Caco-2 (cell line): ENCODE data around the gene SCTR. TPM values are rescaled to one million over a fixed set of nuclear protein-coding genes. Genes with fewer than 3 reads are reported as not detected.

ENCODE experiments used
- BruUV-seq: library from RNA; stranded (reverse); fragments of 400-500 nt; replicated peaks from 2 replicates; lab custom pipeline; 2021; lab: Mats Ljungman, UMichigan
- CTCF ChIA-PET: fragments of 300-600 bp; sonication (Branson Sonifier 250); formaldehyde crosslinking; loops from one replicate; lab custom pipeline; 2022; ENCODE audit warnings: antibody characterized with exemption; lab: Charles Lee
- POLR2A ChIA-PET: fragments of 300-600 bp; sonication (Branson Sonifier 250); formaldehyde crosslinking; loops from one replicate; lab custom pipeline; 2022; ENCODE audit warnings: antibody characterized with exemption; lab: Charles Lee
- DNase-seq, 2 experiments: peaks; one replicate each; pipeline versions ENCODE4 v3.0.0 to v3.0.0-alpha.2; 2020 to 2022
- H3K27me3 ChIP-seq: replicated peaks from 2 replicates; pipeline ENCODE4 v1.6.0; 2011; ENCODE audit warnings: low read length; ENCODE audit not compliant: control insufficient read depth, insufficient read depth
- H3K36me3 ChIP-seq: 2 replicates; pipeline ENCODE4 v1.5.1; 2011; ENCODE audit warnings: low read length; ENCODE audit not compliant: control insufficient read depth, insufficient read depth
- H3K4me1 ChIP-seq: fragments of 250-450 bp; sonication (Bioruptor Pico); 2 replicates; pipeline ENCODE4 v1.5.1; 2020; ENCODE audit warnings: mild to moderate bottlenecking
- H3K4me3 ChIP-seq: 2 replicates; pipeline ENCODE4 v1.5.1; 2011; ENCODE audit warnings: low read depth, mild to moderate bottlenecking, control low read depth, low read length
- H3K9me3 ChIP-seq: fragments of 250-450 bp; sonication (Bioruptor Pico); 2 replicates; pipeline ENCODE4 v1.5.1; 2020; ENCODE audit warnings: mild to moderate bottlenecking, moderate library complexity
- H3K27ac Mint-ChIP-seq: one replicate; pipeline ENCODE4 v1.8.0; 2022; ENCODE audit warnings: mixed read lengths; ENCODE audit not compliant: unreplicated experiment
- H3K27me3 Mint-ChIP-seq: one replicate; pipeline ENCODE4 v1.8.0; 2022; ENCODE audit warnings: mixed read lengths; ENCODE audit not compliant: insufficient read depth, unreplicated experiment
- H3K36me3 Mint-ChIP-seq: one replicate; pipeline ENCODE4 v1.8.0; 2022; ENCODE audit warnings: mild to moderate bottlenecking, mixed read lengths; ENCODE audit not compliant: insufficient read depth, unreplicated experiment
- H3K4me1 Mint-ChIP-seq: one replicate; pipeline ENCODE4 v1.8.0; 2022; ENCODE audit warnings: low read depth, mixed read lengths; ENCODE audit not compliant: unreplicated experiment
- H3K4me3 Mint-ChIP-seq: one replicate; pipeline ENCODE4 v1.8.0; 2022; ENCODE audit warnings: mild to moderate bottlenecking, moderate library complexity, mixed read lengths; ENCODE audit not compliant: unreplicated experiment
- H3K9me3 Mint-ChIP-seq: one replicate; pipeline ENCODE4 v1.8.0; 2022; ENCODE audit warnings: mixed read lengths; ENCODE audit not compliant: unreplicated experiment
- CTCF ChIP-seq, 2 experiments: fragments of 200-600 bp in 1 of 2; IDR thresholded peaks; 1 replicate in 1 of 2; 2 replicates in 1 of 2; pipeline versions ENCODE4 v1.5.1 to v1.8.0; 2011 to 2022; ENCODE audit warnings: antibody characterized with exemption in 1 of 2, control low read depth in 1 of 2, inconsistent platforms in 1 of 2, low read depth in 1 of 2, low read length in 1 of 2, mild to moderate bottlenecking in 1 of 2, moderate library complexity in 1 of 2; ENCODE audit not compliant: insufficient read depth in 1 of 2, severe bottlenecking in 1 of 2, unreplicated experiment in 1 of 2
- intact Hi-C: fragments of 100-400 bp; cut with micrococcal nuclease; formaldehyde crosslinking; loops from one replicate; pipeline ENCODE4 v1.10.0; 2022; ENCODE audit not compliant: unreplicated experiment
- total RNA-seq: library from RNA; stranded (reverse); gene quantifications from 2 replicates; pipeline ENCODE4 v1.2.3, GENCODE V29; 2022

The SCTR gene
- total RNA-seq, 1 experiment from 2014 or later: not detected

- TF ChIP-seq CTCF (IDR thresholded peaks at IDR 0.05; ENCODE audit: insufficient read depth in 1 of 2, low read depth in 1 of 2, low read length in 1 of 2, severe bottlenecking in 1 of 2, unreplicated experiment in 1 of 2): no peak
- Mint-ChIP-seq H3K4me3 (peak within 1 kb of the TSS; percentile 78), H3K9me3 (no peaks in the 10 kb centered on the region), H3K27ac (peak within 1 kb of the TSS; percentile 85), H3K27me3 (no peaks in the 10 kb centered on the region), H3K36me3 (no peaks in the 10 kb centered on the region), H3K4me1 (peaks cover 53% of the 10 kb centered on the region)
- Histone ChIP-seq H3K9me3 (no peaks in the 10 kb centered on the region), H3K36me3 (no peaks in the 10 kb centered on the region), H3K27me3 (no peaks in the 10 kb centered on the region), H3K4me1 (peaks cover 80% of the 10 kb centered on the region), H3K4me3 (peak within 1 kb of the TSS; percentile 63)
- ChIA-PET POLR2A (interaction anchor here (0.6 to 0.9 kb wide), 4 partner anchors 11 to 56 kb away, joined by 3 to 5 read pairs (median 5); no protein-coding TSS in a partner anchor), CTCF (interaction anchor here (0.6 to 1.3 kb wide), 3 partner anchors 32 to 45 kb away, joined by 3 to 5 read pairs (median 5); no protein-coding TSS in a partner anchor)
- BruUV-seq: TSS peak; percentile 92
- peak; percentile 87 to 90 for DNase-seq
- intact Hi-C loops: loop anchor here (5.0 kb wide), 1 partner anchor 64 kb away; the partner anchor contains the start of genes C2orf76 and DBI
Observed at GRCh38 chr2:119431155-119431975, 92.9 kb downstream of the SCTR start, which contains the start of gene TMEM37. TMEM37 (plus strand) TSS chr2:119431854; CDS start chr2:119431904, 50 bp downstream.

- BruUV-seq: no TSS peak
- Mint-ChIP-seq H3K27ac (no peak overlapping the region), H3K9me3 (no peaks in the 10 kb centered on the region), H3K36me3 (no peaks in the 10 kb centered on the region), H3K4me3 (peak overlapping the region; percentile 78), H3K27me3 (no peaks in the 10 kb centered on the region), H3K4me1 (peaks cover 53% of the 10 kb centered on the region)
- H3K4me3 ChIP-seq: no peak overlapping the region
- DNase-seq: no peak
- peaks cover 86% of the 10 kb centered on the region for H3K4me1 ChIP-seq
- ChIA-PET CTCF (no interaction called here), POLR2A (no interaction called here)
- no peaks in the 10 kb centered on the region for H3K36me3 ChIP-seq
- no peaks in the 10 kb centered on the region for H3K9me3 ChIP-seq
- intact Hi-C loops: loop anchor here (5.0 kb wide), 1 partner anchor 63 kb away; the partner anchor contains the start of genes C2orf76 and DBI
- TF ChIP-seq CTCF (IDR thresholded peaks at IDR 0.05; ENCODE audit: insufficient read depth in 1 of 2, low read depth in 1 of 2, low read length in 1 of 2, severe bottlenecking in 1 of 2, unreplicated experiment in 1 of 2): no peak
- H3K27me3 ChIP-seq: no peaks in the 10 kb centered on the region
Observed at GRCh38 chr2:119430023-119430498, 94.2 kb downstream of the SCTR start.

GRCh38 chr2:119429225-119429981 is 94.9 kb downstream of the SCTR start:
- H3K4me3 Mint-ChIP-seq: no peak overlapping the region
- H3K36me3 ChIP-seq: no peaks in the 10 kb centered on the region
- ChIA-PET CTCF (no interaction called here), POLR2A (no interaction called here)
- peaks cover 80% of the 10 kb centered on the region for H3K4me1 ChIP-seq
- H3K36me3 Mint-ChIP-seq: no peaks in the 10 kb centered on the region
- no peak for TF ChIP-seq CTCF (IDR thresholded peaks at IDR 0.05; ENCODE audit: insufficient read depth in 1 of 2, low read depth in 1 of 2, low read length in 1 of 2, severe bottlenecking in 1 of 2, unreplicated experiment in 1 of 2)
- no peak overlapping the region for H3K27ac Mint-ChIP-seq
- intact Hi-C loops: loop anchor here (5.0 kb wide), 1 partner anchor 58 kb away; no protein-coding TSS in a partner anchor
- no peak overlapping the region for H3K4me3 ChIP-seq
- no TSS peak for BruUV-seq
- DNase-seq: no peak
- peaks cover 54% of the 10 kb centered on the region for H3K4me1 Mint-ChIP-seq
- H3K9me3 ChIP-seq: no peaks in the 10 kb centered on the region
- no peaks in the 10 kb centered on the region for H3K9me3 Mint-ChIP-seq
- no peaks in the 10 kb centered on the region for H3K27me3 Mint-ChIP-seq
- no peaks in the 10 kb centered on the region for H3K27me3 ChIP-seq
